ENCODE results near the gene DCLRE1A. TPM values are rescaled to one million over a fixed set of nuclear protein-coding genes. Genes with fewer than 3 reads are reported as not detected.
"Not testable (repeated sequence)": the region's sequence is repeated elsewhere in the genome, so short reads cannot be mapped to it uniquely, and the experiment has no call there.

Gene DCLRE1A
- total RNA-seq, 1 experiment from 2014 or later = 7.7 TPM

DNA sequence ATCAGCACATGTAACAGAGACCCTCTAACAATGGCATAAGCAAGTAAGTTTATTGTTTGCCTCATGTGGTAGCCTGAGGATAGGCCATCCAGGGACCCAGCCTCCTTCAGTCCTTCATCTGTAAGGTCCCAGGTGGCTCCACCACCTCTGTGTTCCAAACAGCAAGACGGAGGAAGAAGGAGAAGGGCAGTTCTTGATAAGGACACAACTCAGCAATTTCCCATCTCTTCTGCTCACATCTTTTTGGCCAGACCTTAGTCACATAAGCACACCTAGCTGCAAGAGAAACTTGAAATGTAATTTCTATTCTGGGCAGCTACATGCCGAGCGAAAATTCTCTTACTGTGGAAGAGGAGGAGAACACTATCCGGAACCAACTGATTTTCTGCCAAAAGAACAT lies 33.9 kb downstream of the DCLRE1A start:
- ChIA-PET POLR2A (ENCODE audit: unreplicated experiment) (no interaction called here), CTCF (no interaction called here)
- no peaks in the 10 kb centered on the region for H3K36me3 ChIP-seq (ENCODE audit: low read depth)
- no peak overlapping the region for H3K4me2 ChIP-seq
- intact Hi-C loops (cut with micrococcal nuclease; ENCODE audit: unreplicated experiment) = no loop called here
- TF ChIP-seq, protein P1, sequence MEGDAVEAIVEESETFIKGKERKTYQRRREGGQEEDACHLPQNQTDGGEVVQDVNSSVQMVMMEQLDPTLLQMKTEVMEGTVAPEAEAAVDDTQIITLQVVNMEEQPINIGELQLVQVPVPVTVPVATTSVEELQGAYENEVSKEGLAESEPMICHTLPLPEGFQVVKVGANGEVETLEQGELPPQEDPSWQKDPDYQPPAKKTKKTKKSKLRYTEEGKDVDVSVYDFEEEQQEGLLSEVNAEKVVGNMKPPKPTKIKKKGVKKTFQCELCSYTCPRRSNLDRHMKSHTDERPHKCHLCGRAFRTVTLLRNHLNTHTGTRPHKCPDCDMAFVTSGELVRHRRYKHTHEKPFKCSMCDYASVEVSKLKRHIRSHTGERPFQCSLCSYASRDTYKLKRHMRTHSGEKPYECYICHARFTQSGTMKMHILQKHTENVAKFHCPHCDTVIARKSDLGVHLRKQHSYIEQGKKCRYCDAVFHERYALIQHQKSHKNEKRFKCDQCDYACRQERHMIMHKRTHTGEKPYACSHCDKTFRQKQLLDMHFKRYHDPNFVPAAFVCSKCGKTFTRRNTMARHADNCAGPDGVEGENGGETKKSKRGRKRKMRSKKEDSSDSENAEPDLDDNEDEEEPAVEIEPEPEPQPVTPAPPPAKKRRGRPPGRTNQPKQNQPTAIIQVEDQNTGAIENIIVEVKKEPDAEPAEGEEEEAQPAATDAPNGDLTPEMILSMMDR (conservative IDR thresholded peaks at IDR 0.05) = no peak
- no peak for TF ChIP-seq EZH2 (IDR thresholded peaks at IDR 0.05; ENCODE audit: low read depth)
- DNase-seq = no peak
- H3K9me2 ChIP-seq (ENCODE audit: insufficient read depth) = no peaks in the 10 kb centered on the region
- H3K27ac ChIP-seq = no peak overlapping the region
- no peaks in the 10 kb centered on the region for H3K79me2 ChIP-seq (ENCODE audit: low read depth)
- no TSS peak for BruUV-seq (replicated peaks)
- no peaks in the 10 kb centered on the region for H3F3A ChIP-seq (ENCODE audit: insufficient read depth, low read depth)
- H4K20me1 ChIP-seq (ENCODE audit: insufficient read depth) = no peaks in the 10 kb centered on the region
- no peaks in the 10 kb centered on the region for H3K27me3 ChIP-seq (ENCODE audit: insufficient read depth, low read depth)
- H2AFZ ChIP-seq = no peak overlapping the region
- no peaks in the 10 kb centered on the region for H3K4me1 ChIP-seq (replicated peaks; ENCODE audit: insufficient read depth)
- no peaks in the 10 kb centered on the region for H3K9me3 ChIP-seq (ENCODE audit: insufficient read depth, low read depth)
- H3K4me3 ChIP-seq = no peak overlapping the region

DNA sequence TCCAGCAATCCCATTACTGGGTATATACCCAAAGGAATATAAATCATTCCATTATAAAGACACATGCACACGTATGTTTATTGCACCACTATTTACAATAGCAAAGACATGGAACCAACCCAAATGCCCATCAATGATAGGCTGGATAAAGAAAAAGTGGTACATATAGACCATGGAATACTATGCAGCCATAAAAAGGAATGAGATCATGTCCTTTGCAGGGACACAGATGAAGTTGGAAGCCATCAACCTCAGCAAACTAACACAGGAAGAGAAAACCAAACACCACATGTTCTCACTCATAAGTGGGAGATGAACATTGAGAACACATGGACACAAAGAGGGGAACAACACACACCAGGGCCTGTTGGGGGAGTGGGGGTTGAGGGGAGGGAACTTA lies 39.2 kb downstream of the DCLRE1A start:
- H3K36me3 ChIP-seq (ENCODE audit: low read depth); H4K20me1 ChIP-seq (ENCODE audit: insufficient read depth); DNase-seq; H3K27me3 ChIP-seq (ENCODE audit: insufficient read depth, low read depth); H3K4me3 ChIP-seq; H2AFZ ChIP-seq; POLR2A ChIA-PET (ENCODE audit: unreplicated experiment); H3F3A ChIP-seq (ENCODE audit: insufficient read depth, low read depth); CTCF ChIA-PET; H3K4me2 ChIP-seq; H3K27ac ChIP-seq; BruUV-seq (replicated peaks); H3K4me1 ChIP-seq (replicated peaks; ENCODE audit: insufficient read depth); H3K9me3 ChIP-seq (ENCODE audit: insufficient read depth, low read depth); intact Hi-C loops (cut with micrococcal nuclease; ENCODE audit: unreplicated experiment); H3K9me2 ChIP-seq (ENCODE audit: insufficient read depth); H3K79me2 ChIP-seq (ENCODE audit: low read depth): not testable (repeated sequence)

DNA sequence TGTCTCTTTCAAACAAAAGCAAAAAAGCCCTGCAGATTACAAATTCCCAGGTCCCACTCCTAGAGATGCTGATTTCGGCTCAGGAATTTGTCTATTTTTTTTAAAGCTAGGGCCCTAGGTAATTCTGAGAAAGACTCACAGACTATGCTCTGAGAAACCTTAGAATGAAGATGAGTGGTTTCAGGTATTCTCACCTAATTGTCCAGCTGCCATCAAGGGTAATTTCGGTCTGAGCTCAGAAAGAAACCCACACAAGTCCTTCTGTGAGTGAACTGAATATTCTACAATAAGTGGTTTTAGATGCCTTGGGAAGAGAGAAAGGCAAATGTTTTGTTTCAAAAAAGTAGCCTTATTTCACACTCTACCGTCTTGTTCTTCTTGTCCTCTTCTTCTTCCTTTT lies 45.7 kb downstream of the DCLRE1A start:
- Histone ChIP-seq H3K9me3 (ENCODE audit: insufficient read depth, low read depth) (no peaks in the 10 kb centered on the region), H3F3A (ENCODE audit: insufficient read depth, low read depth) (no peaks in the 10 kb centered on the region), H4K20me1 (ENCODE audit: insufficient read depth) (no peaks in the 10 kb centered on the region), H3K79me2 (ENCODE audit: low read depth) (no peaks in the 10 kb centered on the region), H3K4me3 (no peak overlapping the region), H3K4me2 (no peak overlapping the region), H3K27me3 (ENCODE audit: insufficient read depth, low read depth) (no peaks in the 10 kb centered on the region), H3K27ac (no peak overlapping the region), H3K36me3 (ENCODE audit: low read depth) (no peaks in the 10 kb centered on the region), H3K9me2 (ENCODE audit: insufficient read depth) (no peaks in the 10 kb centered on the region), H3K4me1 (replicated peaks; ENCODE audit: insufficient read depth) (no peaks in the 10 kb centered on the region), H2AFZ (no peak overlapping the region)
- TF ChIP-seq, protein P1 (conservative IDR thresholded peaks at IDR 0.05) = no peak
- TF ChIP-seq EZH2 (IDR thresholded peaks at IDR 0.05; ENCODE audit: low read depth) = no peak
- BruUV-seq (replicated peaks) = no TSS peak
- ChIA-PET POLR2A (ENCODE audit: unreplicated experiment) (no interaction called here), CTCF (no interaction called here)
- no peak for DNase-seq
- intact Hi-C loops (cut with micrococcal nuclease; ENCODE audit: unreplicated experiment) = no loop called here

DNA sequence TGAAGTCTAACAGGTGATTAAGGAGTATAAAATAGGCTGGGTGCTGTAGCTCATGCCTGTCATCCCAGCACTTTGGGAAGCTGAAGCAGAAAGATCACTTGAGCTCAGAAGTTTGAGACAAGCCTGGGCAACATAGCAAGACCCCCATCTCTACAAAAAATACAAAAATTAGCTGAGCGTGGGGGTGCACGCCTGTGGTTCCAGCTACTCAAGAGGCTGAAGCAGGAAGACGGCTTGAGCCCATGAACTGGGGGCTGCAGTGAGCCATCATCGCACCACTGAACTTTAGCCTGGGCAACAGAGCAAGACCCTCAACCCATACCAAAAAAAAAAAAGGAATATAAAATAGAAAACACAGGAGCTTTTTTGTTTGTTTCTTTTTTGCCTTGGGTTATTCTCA lies 47.4 kb downstream of the DCLRE1A start:
- CTCF ChIA-PET = no interaction called here
- no peaks in the 10 kb centered on the region for H3K79me2 ChIP-seq (ENCODE audit: low read depth)
- intact Hi-C loops (cut with micrococcal nuclease; ENCODE audit: unreplicated experiment) = no loop called here

More for the DNA sequence above, 47.4 kb downstream of the DCLRE1A start:
- TF ChIP-seq, protein P1 (conservative IDR thresholded peaks at IDR 0.05) = no peak
- no peak for TF ChIP-seq EZH2 (IDR thresholded peaks at IDR 0.05; ENCODE audit: low read depth)
- Histone ChIP-seq H3F3A (ENCODE audit: insufficient read depth, low read depth) (no peaks in the 10 kb centered on the region), H2AFZ (no peak overlapping the region), H3K4me2 (no peak overlapping the region), H3K4me1 (replicated peaks; ENCODE audit: insufficient read depth) (no peaks in the 10 kb centered on the region), H4K20me1 (ENCODE audit: insufficient read depth) (no peaks in the 10 kb centered on the region), H3K9me2 (ENCODE audit: insufficient read depth) (no peaks in the 10 kb centered on the region), H3K4me3 (no peak overlapping the region), H3K36me3 (ENCODE audit: low read depth) (no peaks in the 10 kb centered on the region), H3K27me3 (ENCODE audit: insufficient read depth, low read depth) (no peaks in the 10 kb centered on the region), H3K9me3 (ENCODE audit: insufficient read depth, low read depth) (no peaks in the 10 kb centered on the region), H3K27ac (no peak overlapping the region)
- DNase-seq = no peak
- BruUV-seq (replicated peaks) = no TSS peak
- POLR2A ChIA-PET (ENCODE audit: unreplicated experiment) = no interaction called here

All from PC-9 (cell line).